Adipose tissue (tissue), 3 donors: ENCODE results near the gene FRMD4B. TPM values are rescaled to one million over a fixed set of nuclear protein-coding genes. Genes with fewer than 3 reads are reported as not detected.
"Not testable (repeated sequence)": the region's sequence is repeated elsewhere in the genome, so short reads cannot be mapped to it uniquely, and the experiment has no call there.

Experiments
- H3K27ac ChIP-seq: one replicate; pipeline ENCODE4 v1.5.1; 2013; ENCODE audit warnings: low read depth, low read length
- WGBS, 3 donors: extraction: QIAGEN DNeasy Blood & Tissue Kit; methylation state at CpG; one replicate each; pipeline ENCODE4 v1.1.7; 2013; 5-methylcytosine and 5-hydroxymethylcytosine counted together
- polyA plus RNA-seq, 3 donors: library from polyadenylated mRNA; stranded (reverse); fragments of 200-250 nt; gene quantifications; one replicate each; pipeline ENCODE4 v1.2.3, GENCODE V29; 2013
- donor health status: healthy with polysubstance abuse.
- donor health status: Bipolar disorder and iron deficiency.
- donor health status: healthy.

The FRMD4B gene
- polyA plus RNA-seq, 3 donors: 4.0 to 8.1 (median 6.2) TPM

DNA sequence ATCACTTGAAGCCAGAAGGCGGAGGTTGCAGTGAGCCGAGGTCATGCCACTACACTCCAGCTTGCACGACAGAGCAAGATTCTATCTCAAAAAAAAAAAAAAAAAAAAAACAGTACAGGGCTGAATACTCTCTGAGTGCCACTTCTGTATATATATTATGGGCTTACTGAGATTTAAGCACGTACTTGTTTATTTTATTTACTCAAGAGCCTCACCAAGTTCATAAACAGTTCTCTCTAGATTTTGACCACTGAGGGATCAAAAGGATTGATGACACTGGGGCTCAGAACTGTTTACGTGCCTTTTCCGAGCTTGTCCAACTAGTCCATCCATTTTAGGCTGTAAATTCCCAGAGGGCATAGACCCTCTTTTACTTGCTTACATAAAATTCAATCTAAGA lies 81.5 kb downstream of the FRMD4B start:
- 86 to 98% (median 94%) methylated on average over 6 of the region's 6 CpGs for WGBS, 3 donors
- H3K27ac ChIP-seq: no peak overlapping the region

DNA sequence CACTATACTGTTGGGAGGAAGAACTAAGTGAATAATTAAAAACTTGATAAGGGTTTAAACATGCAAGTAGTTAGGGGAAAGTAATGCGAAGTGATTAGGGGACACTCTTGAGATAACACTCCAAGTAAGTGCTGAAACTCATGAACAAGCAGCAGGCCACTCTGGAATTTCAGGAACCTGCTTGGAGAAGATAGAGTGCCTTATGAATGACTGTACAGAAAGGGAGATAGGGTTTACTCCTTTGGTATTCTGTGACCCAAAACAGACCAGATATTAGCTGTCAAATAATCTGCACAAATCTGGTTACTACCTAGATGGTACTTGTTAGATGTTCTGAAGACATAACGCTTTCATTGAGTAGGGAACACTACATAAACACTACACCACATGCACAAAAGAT lies 85.6 kb downstream of the FRMD4B start:
- WGBS, 3 donors: 82 to 90% (median 86%) methylated on average over 2 of the region's 2 CpGs
- H3K27ac ChIP-seq: no peak overlapping the region

DNA sequence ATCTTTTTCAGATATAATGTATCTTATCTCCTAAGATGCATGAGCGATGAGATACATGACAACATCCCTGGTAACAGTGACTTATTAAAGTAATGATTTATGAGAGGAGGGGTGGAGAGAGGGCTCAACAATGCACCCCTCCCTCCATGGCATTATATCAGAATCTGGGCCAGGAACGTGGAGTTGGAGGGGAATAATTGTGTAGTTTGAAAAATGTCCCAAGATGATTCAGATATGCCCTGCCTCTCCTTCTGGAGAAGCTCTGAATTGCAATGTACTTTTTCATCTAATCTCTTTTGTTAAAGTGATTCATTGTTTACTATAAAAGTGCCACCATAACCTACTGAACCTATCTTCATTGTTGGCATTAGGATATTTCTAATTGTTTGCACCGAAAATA lies 86.5 kb downstream of the FRMD4B start:
- 51 to 74% (median 70%) methylated on average over 3 of the region's 3 CpGs for WGBS, 3 donors
- H3K27ac ChIP-seq: no peak overlapping the region

DNA sequence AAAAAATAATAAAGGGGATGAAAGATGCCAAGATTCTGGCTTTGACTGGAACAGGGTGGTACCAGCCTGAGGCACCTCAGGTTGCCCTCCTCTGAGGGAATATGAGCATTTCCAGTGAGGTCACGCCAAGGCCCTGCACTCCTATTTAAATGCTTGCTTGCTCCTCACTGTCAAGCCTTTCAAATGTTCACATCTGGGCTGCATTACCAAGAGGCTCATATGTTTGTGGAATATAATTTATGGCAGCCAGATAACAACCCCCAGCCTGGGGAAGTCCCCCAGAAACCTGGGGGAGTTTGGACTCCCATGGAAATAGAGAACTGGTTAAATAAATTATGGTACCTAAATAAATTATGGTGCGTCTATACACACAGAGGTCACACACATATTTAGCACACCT lies 88.4 kb downstream of the FRMD4B start:
- 75 to 82% (median 80%) methylated on average over 2 of the region's 2 CpGs for WGBS, 3 donors
- no peak overlapping the region for H3K27ac ChIP-seq

DNA sequence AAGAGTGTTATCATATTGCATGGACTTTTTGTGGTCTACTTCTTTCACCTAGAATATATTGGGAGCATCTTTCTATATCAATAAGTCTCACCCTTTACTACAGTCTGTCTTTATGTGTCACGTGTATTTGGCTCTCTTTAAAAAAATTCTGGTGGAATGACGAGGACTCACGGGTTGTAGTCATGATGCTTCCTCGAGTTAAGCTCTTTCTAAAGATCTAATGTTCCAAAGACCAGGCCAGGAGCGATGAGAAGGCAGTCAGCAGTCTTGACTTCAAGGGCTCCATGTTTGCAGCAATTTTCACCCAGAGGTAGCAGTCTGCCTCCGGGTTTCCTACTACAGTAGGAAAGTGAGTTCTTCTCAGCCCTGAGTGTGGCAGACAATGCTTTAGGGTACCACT lies 88.9 kb downstream of the FRMD4B start:
- WGBS, 3 donors: 90 to 92% (median 90%) methylated on average over 6 of the region's 6 CpGs

DNA sequence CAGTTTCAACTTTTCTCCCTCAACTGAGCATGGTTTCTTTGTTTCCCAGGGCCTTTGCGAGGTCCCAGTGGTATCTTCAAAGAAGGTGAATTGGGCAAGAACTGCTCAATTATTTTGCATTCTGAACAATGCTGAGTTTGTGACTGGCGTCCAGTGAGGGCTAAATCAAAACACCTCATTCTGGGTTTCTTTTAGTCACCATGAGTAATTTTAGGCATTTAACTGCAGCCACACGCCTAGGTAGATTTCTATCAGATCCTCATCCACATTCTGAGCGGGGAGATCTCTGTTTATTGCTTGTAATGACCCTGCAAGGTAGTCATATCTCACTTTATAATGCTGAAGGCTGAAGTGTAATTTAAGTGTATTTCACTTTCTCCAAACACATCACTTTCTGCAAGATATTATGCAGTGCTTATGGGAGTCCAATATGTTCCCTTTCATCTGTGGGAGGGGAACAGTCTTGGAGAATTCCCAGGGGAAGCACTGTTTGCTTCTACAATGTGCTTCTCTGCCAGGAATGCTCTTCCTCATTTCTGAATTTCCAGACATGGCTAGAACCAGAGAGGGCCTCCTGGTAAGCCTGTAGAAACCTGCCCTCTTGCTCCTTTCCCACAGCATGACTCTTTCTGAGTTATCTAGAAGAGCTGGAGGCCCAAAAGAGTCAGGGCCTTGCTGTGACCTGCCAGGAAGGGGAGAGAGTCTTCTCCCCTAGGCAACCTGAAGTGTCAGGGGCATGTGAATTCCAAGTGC lies 91.7 kb downstream of the FRMD4B start:
- H3K27ac ChIP-seq: no peak overlapping the region
- WGBS, 3 donors: 76 to 86% (median 77%) methylated on average over 4 of the region's 4 CpGs

More for the DNA sequence above, 88.9 kb downstream of the FRMD4B start:
- H3K27ac ChIP-seq: no peak overlapping the region

DNA sequence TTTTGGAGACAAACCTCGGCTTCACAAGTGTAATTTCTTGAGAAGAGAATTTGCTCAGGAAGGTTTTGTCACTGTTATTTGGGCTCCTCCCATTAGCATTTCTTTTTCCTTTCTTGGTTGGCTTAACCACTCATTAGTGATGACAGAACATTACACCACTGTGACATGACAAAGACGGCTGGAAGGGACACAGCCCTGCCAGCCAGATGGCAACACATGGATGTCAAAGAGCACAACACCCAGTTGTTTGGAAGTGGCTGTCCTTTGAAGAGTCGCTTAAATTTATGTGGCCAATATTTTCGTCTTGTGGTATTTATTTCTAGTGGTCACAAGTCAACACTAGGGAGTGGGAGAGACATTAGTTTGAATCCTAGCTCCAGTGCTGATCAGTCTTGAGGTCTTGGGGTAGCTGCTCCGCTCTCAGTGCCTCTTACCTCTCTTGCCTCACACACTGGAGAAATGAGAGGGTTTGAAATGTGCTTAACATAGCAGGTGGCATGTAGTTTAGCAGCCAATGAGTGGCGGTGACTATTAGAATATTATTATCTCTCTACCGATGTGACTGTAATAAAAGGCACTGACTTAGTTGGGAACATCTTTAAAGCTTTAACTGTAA lies 92.8 kb downstream of the FRMD4B start:
- H3K27ac ChIP-seq: no peak overlapping the region

DNA sequence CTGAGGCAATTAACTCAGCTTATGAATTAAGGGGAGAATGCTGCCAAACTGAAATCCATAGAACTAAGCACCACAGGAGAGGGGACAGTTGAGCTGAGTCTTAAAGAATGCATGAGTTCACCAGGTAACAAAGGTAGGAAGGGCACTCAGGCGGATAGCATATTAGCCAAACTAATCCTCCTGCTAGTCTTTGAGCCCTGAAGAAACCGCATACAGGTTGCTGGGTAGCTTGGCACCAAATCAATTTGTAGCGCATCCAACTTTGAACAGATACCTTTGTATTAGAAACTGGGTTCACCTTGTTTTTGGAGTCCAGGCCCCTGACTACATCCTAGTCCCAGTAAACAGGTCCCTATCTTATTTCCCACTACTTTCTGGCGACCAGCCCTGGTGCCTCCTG lies 93.7 kb downstream of the FRMD4B start:
- no peak overlapping the region for H3K27ac ChIP-seq
- 81 to 85% (median 83%) methylated on average over 4 of the region's 4 CpGs for WGBS, 3 donors

More for the DNA sequence above, 92.8 kb downstream of the FRMD4B start:
- 90 to 94% (median 92%) methylated on average over 7 of the region's 7 CpGs for WGBS, 3 donors

DNA sequence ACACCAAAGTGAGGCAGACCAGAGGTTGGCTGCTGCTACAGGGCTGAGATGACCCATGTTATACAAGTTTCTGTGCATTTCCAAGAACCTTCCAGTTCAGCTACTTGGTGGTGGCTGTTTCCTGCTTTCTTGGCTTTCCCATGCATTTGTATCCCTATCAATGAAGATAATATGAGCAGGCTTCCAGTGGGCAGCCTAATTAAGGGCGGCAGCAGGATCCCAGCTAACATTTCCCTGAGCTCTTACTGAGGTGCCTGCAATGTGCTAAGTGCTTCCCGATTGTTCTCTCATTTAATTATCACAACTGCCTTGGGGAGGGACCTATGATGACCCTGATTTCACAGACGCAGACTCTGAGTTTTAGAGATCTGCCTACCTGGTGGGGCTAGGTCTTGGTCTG lies 95.5 kb downstream of the FRMD4B start:
- no peak overlapping the region for H3K27ac ChIP-seq
- WGBS, 3 donors: 69 to 96% (median 93%) methylated on average over 3 of the region's 3 CpGs

DNA sequence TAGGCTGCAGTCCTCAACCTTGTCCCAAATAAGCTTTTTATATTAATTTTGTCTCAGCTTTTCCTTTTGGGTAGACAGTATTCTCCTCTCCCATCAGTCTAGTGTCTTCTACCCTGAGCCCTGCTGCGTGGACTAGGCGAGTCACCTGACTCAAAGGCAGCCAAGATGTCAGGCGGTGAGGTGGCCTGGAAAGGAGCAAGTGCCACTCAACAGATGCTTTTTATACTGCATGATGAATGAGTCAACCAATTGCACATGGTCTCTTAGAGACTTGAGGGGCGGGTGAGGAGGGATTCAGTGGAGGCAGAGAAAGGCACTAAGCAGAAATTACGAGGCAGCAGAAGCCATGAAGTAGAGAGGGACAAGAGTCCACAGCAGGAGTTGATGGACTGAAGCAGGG lies 95.9 kb downstream of the FRMD4B start:
- no peak overlapping the region for H3K27ac ChIP-seq
- WGBS, 3 donors: 86 to 97% (median 97%) methylated on average over 5 of the region's 5 CpGs

DNA sequence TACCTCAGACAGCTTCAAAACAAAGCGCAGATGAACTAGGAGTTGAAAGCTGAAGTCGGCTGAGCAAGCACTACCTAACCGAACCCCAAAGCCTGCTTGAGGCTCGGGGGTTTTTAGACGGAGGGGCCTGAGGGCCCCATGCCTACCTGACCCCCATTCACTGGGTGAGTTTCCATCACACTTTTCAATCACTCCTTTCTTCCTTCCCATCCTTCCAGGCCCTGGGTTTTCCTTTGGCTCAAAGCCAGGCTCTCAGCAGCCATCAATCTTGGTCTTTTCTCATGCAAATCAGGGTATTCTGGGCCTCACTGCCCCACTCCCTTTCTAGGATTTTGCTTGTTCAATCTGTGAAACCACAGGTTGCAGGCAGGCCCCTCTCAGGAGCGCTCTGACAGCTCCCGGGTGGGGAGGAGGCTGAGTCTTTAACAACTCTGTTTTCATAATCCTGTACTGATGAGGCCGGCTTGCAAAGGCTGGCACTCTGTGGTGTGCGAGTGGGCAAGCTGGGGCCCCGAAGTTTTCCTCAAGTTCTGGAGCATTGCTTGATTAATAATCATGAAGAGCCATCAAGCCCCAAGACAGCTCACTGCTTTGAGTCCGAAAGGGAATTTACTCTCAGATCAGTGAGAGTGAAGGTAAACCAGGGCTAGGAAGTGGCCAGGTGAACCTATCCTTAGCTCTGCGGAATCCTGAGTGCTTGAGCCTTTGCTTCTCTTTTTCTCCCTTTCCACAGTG lies 97.6 kb downstream of the FRMD4B start:
- H3K27ac ChIP-seq: no peak overlapping the region
- 67 to 84% (median 82%) methylated on average over 12 of the region's 12 CpGs for WGBS, 3 donors

DNA sequence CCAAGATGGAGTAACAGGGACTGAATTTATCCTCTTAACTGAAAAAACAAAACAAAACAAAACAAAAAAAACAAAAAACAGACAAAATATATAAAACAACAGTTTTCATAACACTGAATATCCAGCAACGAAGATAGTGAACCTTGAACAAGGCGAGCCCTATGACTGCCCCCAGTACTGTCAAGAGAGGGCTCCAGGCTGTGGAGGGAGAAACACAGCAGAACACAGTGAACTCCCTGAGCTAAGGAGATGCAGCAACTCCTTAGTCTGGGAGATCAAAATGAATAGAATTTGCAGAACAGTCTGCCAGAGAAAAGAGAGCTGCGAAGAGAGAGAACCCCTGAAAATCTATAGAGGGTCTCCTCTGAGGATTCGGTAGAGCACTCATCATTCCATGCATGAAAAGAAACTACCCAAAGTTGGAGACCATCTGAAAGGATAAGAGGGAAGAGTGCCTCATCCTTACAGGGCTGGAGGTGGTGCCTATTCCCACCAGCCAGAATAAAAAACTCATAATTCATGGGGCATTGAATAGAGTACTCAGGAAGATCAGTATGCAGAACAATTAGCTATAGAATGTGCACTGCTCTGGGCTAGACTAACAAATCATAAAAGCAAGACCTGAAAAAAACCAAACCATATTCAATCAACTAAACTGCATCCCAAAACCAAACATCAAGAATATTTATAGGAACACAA lies 101.8 kb downstream of the FRMD4B start:
- no peak overlapping the region for H3K27ac ChIP-seq
- 85 to 96% (median 92%) methylated on average over 4 of the region's 4 CpGs for WGBS, 3 donors

DNA sequence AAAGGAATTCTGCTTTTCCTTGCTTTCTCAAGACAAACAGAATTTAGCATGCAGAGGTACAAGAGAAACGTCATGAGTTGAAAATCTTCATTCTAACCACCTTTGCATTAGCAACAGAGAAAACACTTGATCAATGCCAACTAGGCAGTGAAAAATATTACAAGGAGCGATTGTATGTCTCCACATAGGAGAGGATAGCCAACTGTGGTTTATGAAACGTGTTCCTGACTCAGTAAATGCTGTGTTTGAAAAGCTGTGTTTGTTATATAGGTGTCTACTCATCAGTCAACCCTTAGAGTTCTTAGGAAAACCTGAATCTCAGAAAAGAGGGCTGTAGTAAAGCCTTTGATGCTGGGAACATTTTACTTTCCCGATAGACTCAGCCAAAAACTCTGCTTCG lies 102.4 kb downstream of the FRMD4B start:
- no peak overlapping the region for H3K27ac ChIP-seq
- WGBS, 3 donors: 70 to 82% (median 78%) methylated on average over 5 of the region's 5 CpGs

DNA sequence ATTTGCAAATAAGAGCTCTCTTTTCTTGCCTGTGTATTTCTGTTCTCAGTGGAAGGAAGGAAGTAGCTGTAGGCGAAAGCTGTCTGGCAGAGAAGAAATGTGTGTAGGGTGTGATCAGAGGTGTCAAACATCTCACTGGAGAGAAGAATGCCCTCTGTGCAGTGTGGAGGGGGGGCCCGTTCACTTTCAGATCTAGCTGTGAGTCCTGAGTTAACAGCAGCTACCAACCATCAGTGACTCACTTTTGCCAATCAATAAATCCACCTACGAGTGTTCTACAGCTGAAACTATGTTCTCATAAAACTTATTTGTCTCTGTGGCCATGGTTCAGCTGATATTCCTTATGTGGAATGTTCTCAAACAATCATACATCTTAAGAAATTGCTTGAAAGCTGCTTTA lies 103.7 kb downstream of the FRMD4B start:
- 23 to 59% (median 40%) methylated on average over 3 of the region's 3 CpGs for WGBS, 3 donors
- no peak overlapping the region for H3K27ac ChIP-seq

DNA sequence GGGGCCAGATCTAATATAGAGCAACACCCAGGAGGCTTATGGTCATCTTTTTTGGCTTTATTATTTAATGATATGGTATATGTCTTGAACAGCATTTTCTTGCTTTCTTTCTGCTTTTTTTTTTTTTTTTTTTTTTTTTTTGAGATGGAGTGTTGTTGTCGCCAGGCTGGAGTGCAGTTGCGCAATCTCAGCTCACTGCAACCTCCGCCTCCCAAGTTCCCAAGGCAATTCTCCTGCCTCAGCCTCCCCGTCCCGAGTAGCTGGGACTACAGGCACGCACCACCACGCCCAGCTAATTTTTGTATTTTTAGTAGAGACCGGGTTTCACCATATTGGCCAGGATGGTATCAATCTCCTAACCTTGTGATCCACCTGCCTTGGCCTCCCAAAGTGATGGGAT lies 108.5 kb downstream of the FRMD4B start:
- whole genome bisulfite sequencing, 3 donors: 77 to 88% (median 85%) methylated on average over 8 of the region's 8 CpGs
- not testable (repeated sequence) for H3K27ac ChIP-seq

DNA sequence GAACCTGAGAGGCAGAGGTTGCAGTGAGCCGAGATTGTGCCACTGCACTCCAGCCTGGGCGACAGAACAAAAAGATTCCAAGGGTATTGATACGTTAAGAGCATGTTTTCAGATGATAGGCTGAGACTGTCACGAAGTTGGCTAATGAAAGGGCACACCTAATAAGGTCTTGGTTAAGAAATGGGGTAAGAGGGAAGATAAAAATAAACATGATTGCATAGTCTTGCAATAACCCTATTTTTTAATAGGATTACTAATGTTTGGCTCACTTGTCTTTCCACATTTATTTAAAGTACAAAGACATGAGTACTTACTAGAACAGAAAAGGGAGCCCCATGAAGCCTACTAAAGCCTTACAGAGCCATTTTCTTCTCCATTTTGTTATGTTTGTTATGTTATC lies 109.0 kb downstream of the FRMD4B start:
- 72 to 90% (median 89%) methylated on average over 4 of the region's 4 CpGs for WGBS, 3 donors
- no peak overlapping the region for H3K27ac ChIP-seq

DNA sequence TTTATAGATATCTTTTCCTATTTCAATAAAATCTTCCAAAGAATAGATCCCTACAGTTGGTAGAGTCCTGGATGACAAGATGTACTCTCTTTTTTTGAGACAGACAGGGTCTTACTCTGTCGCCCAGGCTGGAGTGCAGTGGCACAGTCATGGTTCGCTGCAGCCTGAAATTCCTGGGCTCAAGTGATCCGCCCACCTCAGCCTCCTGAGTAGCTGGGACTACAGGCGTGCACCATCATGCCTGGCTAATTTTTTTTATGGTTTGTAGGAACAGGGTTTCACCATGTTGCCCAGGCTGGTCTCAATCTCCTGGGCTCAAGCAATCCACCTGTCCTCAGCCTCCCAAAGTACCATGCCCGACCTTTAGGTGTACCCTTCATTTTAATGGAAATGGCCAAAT lies 109.7 kb downstream of the FRMD4B start:
- not testable (repeated sequence) for H3K27ac ChIP-seq
- WGBS, 3 donors: 91 to 96% (median 94%) methylated on average over 5 of the region's 5 CpGs

DNA sequence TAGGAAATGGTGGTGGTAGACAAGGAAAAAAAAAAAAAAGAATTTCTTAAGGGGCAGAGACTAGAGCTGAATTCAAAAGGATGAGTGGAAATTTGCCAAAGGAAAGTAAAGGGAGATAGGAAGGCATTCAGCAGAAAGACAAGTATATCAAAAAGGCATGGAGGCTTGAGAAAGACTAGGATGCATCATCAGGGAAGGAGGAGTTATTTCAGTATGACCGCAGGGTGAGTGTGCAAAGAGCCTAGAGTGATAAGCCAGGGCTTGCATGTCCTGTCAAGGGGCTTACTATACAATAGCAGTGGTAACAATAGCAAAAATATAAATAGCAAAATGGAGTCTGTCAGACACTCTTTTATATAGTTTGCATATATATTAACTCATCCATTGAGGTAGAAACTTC lies 112.0 kb downstream of the FRMD4B start:
- no peak overlapping the region for H3K27ac ChIP-seq
- 81 to 97% (median 81%) methylated on average over 1 of the region's 1 CpG for WGBS, 3 donors

DNA sequence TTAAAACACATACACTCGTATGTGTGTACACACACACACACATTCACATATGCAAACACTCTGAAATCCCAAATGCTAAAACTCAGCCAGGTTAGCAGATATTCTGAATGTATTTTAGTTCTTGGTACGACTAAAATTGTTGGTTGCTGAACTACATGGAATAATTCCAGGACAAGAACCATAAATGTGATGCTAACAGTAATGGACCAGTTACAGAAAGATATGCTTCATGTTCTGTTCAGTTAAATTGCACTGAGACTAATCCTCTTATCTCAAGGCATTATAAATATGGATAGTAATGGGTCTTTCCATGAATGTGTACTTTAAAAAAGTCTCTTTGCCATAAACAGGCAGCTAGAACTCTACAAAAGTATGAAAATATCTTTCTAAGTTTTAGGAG lies 113.3 kb downstream of the FRMD4B start:
- H3K27ac ChIP-seq: no peak overlapping the region
- WGBS, 3 donors: 62 to 89% (median 82%) methylated on average over 2 of the region's 2 CpGs
